Epithelial cell of esophagus (primary cell): ENCODE measurements around the gene NUDT12.

Experiments
- DNase-seq: peaks from one replicate; pipeline ENCODE4 v3.0.0; 2010; ENCODE audit warnings: low read depth
- H3K4me3 ChIP-seq: 2 replicates; pipeline ENCODE4 v1.5.1; 2011; ENCODE audit warnings: mild to moderate bottlenecking, low read length, control low read depth
- CTCF ChIP-seq: IDR thresholded peaks from 2 replicates; pipeline ENCODE4 v1.5.1; 2011; ENCODE audit warnings: low read depth, mild to moderate bottlenecking, low read length, control low read depth, inconsistent platforms; ENCODE audit not compliant: insufficient read depth; ENCODE audit errors: missing control alignments

The NUDT12 gene

GRCh38 chr5:103511554-103511885 is 51.1 kb downstream of the NUDT12 start:
- DNase-seq, result peak; percentile 71
- no peak for TF ChIP-seq CTCF
- H3K4me3 ChIP-seq, result no peak overlapping the region

- DNase-seq, result peak; percentile 24
- TF ChIP-seq CTCF, result no peak
- no peak overlapping the region for H3K4me3 ChIP-seq
Measured at GRCh38 chr5:103510851-103511553, 51.6 kb downstream of the NUDT12 start.

GRCh38 chr5:103505581-103506305 is 56.8 kb downstream of the NUDT12 start:
- DNase-seq, result peak; percentile 86
- no peak overlapping the region for H3K4me3 ChIP-seq
- TF ChIP-seq CTCF, result no peak

- no peak for TF ChIP-seq CTCF
- H3K4me3 ChIP-seq, result no peak overlapping the region
- no peak for DNase-seq
Measured at GRCh38 chr5:103503066-103503465, 59.5 kb downstream of the NUDT12 start.

- no peak for TF ChIP-seq CTCF
- no peak overlapping the region for H3K4me3 ChIP-seq
- no peak for DNase-seq
Measured at GRCh38 chr5:103502662-103503061, 59.9 kb downstream of the NUDT12 start.
